Hematopoietic multipotent progenitor cell treated with erythropoietin and hydrocortisone succinate and interleukin-3 and kit ligand, for 6 days (in vitro differentiated cells): ENCODE measurements around the gene BMPR1B.

Experiments used
- DNase-seq: peaks from one replicate; pipeline ENCODE4 v3.0.0-alpha.2; 2015

Gene BMPR1B

DNA sequence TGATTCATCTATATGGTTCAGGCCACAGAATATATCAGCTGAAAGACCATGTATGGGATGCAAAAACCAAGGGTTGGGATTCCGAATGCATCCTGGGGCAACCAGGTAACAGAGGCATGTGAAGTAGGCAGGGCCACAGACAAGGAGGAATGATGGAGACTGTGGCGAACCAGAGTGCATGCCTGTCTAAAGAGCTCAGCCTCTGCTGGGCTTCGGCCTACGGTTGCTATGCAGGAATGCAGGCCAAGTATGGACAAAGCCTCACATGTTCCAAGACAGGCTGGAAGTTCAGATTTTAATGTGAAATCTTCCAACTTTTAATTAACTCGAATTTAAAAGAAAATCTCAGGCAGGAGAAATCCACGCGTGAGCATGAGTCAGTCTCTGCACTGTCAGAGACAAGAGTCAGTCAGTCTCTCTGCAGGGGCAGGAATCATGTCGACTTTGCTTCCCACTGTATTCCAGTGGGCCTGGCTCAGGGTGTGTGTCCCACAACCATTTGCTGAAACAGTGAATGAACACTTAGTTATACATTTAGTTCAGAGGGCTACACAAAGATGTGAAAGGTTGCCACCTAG lies 446.6 kb downstream of the BMPR1B start:
- no peak for DNase-seq

DNA sequence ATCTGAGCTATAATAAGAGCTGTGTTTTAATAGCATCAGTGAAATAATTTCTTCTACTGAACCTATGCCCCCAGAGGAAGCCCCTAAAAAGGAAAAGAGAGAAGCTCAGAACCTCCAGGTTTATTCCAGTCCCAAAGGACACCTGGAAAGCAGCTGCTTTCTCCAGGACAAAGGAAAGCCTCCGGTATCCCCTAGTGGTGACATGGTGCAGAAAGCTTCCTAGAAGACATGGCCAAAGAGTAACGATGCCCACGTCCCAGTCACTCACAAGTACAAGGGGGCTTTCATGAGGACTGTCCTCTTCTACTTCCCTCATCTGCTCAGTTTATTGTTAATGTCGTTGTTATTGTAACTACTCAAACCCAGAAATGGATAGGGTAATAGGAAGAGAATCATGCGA lies 447.1 kb downstream of the BMPR1B start:
- no peak for DNase-seq
